NCI-H2171 (cell line): ENCODE data around the gene CERK.

Source experiments
- DNase-seq: peaks from one replicate; lab custom pipeline; 2025; lab: John Stamatoyannopoulos, UW

CERK gene

DNA sequence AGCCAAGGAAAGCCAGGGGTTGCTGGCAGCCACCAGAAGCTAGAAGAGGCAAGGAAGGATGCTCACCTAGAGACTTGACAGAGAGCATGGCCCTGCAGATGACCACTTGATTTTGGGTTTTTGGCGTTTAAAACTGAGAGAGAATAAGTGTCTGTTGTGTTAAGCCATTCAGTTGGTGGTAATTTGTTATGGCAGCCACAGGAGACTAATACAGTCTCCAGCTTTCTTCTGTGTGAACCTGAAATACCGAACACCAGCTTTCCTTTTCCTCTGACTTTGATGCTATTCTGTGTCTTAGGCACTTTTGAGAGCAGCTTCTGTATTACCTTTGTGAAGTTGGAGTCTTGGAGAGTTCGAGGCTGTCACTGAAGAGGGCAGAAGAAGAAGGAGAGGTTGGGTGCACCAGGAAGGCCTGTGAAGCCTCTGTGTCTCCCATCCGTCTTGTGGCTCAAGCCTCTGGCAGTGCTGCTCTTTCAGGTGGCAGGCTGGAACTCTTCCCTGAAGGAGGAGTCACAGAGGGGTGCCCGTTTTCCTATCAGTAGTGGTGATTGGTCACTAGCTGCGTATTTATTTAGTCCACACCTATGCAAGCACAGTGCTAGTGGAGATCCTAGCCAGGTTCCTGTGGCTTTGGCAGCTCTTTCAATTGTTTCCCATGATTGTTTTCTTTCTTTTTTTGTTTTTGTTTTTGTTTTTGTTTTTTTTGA lies 26.9 kb upstream of the CERK start:
- DNase-seq, result no peak

- no peak for DNase-seq
Observed at GRCh38 chr22:46764140-46764680, 26.2 kb upstream of the CERK start.

GRCh38 chr22:46763051-46763705 lies 25.1 kb upstream of the CERK start:
- DNase-seq, result no peak

DNA sequence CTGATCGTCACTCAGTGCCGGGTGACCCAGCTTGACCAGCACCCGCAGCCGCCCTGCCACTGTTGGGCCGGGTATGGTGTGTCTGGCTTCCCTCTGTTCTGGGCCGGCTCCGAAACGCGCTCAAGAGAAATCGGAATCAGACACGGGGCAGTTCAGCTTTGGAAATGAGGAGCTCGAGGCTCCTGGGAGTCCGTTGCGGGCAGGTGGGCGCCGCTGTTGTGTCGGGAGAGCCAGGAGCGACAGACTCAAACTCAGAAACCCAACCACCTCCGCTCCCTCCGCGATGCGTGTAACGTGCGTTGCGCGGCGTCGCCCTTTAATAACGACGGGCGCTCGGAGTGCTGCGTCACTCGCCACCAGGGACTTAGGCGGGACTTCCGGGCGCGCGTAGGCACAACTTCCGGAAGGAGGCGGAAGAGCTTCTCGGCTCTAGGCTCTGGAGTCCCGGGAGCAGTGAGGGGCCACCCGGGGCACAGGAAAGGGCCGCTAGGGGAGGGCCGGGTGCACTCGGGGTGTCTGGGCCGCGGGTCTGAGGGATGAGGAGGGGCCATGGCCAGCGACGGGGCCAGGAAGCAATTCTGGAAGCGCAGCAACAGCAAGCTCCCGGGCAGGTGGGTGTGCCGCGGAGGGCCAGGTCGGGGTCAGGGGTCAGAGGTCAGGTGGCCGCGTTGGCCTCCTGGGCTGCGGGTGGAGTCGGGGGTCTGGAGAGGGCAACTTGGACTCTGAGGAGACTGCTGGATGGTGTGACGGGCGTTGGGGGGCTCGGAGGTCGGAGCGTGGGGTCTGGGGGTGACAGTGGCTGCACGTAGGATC lies 24.4 kb upstream of the CERK start, which contains the start of gene TBC1D22A:
Gene TBC1D22A (plus strand): TSS at position 413 of the 813 bp plus-strand sequence. CDS start 137 bp downstream, at position 550.
- DNase-seq, result peak; percentile 97

DNA sequence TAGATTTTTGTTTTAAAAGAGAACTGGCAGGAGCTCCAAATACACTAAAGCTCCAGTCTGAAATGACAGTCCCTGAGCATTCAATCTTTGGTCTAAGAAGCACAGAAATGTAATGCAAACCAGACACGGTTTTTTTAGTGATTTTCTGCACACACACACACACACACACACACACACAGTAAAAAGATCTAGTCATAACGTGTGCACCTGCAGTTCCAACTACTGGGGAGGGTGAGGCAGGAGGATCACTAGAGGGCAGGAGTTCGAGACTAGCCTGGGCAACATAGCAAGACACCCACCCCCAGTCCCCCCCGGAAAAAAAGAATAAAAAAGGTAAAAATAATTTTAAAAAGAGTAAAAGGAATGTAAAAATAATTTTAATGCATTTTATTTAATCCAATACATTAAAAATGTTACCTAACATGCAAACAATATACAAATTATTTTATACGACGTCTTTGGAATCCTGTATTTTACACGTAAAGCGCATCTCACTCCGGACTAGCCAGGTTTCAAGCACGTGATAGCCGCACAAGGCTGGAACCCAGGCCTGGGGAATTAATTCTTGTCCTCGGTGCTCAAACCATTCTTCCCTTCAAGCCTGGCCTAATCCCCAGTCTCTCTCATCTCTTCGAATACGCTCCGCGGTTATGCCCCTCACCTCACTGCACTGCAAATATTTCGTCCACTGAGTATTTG lies 23.6 kb upstream of the CERK start:
- DNase-seq, result no peak

DNA sequence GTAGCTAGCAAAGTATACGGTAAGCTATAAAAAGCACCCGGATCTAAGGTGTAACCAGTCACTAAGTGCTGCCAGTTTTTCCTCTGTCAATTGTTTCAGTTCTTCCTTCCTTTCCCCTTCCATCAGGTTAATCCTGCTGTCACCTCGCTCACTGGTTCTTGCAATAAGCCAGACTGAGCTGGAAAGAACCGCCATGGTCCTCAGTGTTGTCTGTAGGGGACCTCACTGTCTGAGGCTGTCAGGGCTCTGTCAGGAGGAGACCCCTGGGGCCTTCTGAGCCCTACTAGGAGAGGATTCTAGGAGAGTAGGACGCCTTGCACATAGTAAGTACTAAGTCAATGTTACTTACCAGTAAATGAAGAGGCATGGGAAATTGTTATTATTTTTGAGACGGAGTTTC lies 23.0 kb upstream of the CERK start:
- no peak for DNase-seq

DNA sequence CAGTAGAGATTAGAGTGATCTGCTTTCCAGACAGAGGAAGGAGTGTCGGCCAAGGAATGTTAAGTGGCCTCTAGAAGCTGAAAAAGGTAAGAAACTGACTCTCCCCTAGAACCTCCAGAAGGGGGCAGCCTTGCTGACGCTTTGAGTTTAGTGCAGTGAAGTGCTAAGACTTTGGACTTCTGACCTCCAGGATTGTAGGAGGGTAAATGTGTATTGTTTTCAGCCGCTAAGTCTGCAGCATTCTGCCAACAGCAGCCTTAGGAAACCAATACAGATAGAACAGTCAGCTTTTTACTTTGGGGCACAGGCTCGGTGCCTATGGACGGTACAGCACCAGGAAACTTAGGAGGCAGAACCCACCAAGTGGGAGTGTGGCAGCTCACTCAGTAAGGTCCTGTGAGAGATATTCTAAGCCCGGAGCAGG lies 20.8 kb upstream of the CERK start:
- DNase-seq, result no peak

DNA sequence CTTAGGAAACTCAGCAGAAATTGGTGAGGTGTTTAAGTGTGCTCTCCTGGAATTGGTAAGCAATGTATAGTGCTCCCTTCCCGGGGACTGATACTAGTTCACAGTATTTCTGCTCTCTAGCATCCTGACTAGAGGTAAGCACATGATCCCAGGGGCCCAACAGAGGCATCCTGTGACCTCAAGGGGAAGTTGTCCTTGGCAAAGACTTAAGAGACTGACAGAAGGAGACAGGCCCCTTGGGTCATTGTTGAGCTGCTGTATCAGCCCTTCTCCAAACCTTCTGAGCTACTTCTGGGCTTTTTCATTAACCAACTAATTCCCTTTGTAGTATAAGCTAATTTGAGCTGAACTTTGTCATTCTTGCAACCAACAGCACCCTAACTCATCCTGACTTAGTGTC lies 20.1 kb upstream of the CERK start:
- no peak for DNase-seq

DNA sequence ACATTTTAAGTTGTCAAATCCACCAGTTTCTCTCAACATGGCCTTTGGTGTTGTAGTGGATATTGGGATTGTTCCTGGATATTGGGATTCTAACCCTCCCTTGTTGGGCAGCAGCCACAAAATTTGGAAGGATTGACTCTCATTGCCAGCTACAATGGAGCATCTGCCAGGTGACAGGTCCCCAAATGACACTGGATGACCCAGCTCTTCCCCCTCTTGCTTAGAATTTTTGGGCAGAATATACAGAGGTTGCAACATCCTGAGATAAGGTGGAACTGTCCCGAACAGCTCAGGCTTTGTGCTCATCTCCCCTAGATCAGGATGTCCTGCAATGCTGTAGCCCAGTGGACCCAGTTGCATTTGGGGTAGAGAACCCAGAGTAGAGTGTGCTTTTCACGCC lies 19.1 kb upstream of the CERK start:
- DNase-seq, result no peak

DNA sequence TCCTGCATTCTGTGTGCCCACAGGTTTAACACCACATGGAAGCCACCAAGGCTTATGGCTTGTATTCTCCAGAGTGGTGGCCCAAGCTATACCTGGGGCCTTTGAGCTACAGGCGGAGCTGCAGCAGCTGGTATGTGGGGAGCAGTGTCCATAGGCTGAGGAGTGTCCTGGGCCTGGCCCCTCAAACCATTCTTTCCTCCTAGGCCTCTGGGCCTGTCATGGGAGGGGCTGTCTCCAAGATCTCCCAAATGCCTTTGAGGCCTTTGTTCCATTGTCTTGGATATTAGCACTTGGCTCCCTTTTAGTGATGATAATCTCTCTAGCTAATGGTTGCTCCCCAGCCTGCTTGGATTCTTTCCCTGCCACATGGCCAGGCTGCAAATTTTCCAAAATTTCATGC lies 18.0 kb upstream of the CERK start:
- DNase-seq, result no peak

DNA sequence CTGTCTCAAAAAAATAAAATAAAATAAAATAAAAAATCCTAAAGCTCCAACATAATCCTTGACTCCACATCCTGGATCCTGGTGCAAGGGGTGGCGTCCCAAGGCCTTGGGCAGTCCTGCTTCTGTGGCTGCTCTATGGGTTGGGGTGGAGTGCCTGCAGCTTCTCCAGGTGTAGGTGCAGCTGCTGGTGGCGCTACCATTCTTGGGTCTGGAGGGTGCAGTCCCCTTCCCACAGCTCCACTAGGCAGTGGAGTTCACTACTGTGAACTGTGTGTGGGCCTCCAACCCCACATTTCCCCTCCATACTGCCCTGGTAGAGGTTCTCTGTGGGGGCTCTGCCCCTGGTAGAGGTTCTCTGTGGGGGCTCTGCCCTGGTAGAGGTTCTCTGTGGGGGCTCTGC lies 17.5 kb upstream of the CERK start:
- DNase-seq, result no peak

DNA sequence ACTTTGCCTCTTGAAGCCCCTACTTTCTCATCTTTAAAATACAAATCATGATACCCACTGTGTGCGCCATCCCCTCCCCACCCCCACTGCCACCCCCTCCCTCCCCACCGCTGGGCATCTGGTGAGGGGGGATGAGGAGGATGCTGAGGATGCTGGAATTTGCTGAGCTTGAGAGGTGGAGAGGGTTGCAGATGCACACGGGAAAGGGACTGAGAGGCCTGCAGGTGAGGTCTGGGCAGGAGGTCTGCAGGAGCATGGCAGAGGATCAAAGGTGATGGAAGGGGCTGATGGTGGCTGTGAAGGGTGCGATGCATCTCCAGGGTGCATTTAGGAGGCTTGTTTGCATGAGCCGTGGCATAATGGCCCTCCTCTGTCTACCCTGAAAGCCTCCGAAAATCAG lies 16.8 kb upstream of the CERK start:
- DNase-seq, result no peak

DNA sequence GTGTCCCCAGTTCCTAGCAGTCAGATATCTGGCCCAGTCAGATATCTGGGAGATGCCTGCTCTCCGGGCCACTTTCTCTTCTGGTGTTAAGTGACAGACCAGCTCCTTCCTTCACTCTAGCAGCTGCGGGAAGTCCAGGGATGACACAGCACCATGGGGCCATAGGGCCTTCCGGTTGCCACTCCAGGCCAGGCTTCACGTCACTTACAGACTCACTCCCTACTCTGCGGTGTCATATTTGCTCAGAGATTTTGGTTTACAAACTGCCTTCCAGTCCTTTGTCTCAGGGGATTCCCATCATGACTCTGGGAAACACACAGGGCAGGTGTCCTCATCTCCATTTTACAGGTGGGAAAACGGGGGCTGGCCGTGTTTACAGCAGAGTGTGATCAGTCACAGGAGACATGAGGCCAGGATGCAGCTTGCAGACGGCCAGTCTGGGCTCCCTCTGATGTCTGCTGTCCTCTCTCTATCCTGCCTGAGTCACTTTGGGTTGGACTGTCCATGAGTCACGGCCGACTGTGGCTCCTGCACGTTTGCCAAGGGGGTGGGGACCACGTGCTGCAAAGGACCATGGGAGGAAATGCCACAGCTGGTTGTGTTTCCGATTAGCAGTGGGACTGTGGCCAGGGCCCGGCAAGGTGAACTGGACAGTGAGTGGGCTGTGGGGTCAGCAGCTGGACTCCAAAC lies 16.2 kb upstream of the CERK start:
- no peak for DNase-seq

- DNase-seq, result no peak
Observed at GRCh38 chr22:46753761-46754109, 15.7 kb upstream of the CERK start.

- DNase-seq, result no peak
Observed at GRCh38 chr22:46753360-46753759, 15.3 kb upstream of the CERK start.

- no peak for DNase-seq
Observed at GRCh38 chr22:46752988-46753310, 14.9 kb upstream of the CERK start.

- DNase-seq, result no peak
Observed at GRCh38 chr22:46752286-46752987, 14.4 kb upstream of the CERK start.

GRCh38 chr22:46750863-46751443 lies 12.9 kb upstream of the CERK start:
- no peak for DNase-seq

- DNase-seq, result no peak
Observed at GRCh38 chr22:46750530-46750800, 12.4 kb upstream of the CERK start.

DNA sequence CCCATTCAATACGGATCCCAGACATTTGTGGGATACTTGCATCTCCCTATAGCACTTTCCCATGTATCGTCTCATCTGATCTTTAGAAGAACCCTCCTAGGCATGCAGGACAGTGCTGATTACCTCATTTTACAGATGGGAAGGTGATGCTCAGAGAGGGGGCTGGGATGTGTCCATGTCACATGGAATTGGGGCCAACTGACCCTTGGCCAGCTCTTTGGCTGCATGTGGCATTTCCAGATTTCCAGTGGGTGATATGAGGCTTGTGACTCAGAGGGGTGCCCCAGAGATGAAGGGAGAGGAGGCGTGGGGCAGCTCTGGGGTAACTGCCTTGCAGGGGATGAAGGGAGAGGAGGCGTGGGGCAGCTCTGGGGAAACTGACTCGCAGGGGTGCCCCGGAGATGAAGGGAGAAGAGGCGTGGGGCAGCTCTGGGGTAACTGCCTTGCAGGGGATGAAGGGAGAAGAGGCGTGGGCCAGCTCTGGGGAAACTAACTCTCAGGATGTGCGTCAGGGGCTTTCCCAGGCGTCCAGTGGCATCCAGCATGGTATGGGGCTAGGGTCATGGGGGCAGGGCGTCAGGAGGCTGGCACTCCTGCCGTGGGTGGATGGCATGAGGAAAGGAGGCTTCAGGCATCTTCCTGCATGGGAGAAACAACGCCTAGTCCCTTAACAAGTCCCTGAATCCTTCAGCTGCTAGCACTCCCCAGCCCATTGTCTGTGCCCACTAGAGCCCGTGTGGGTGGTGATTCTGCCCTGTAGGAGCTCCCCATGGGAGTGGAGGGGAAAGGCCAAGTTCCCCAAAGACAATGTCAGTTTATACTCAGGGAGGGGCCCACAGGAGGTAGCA lies 11.9 kb upstream of the CERK start:
- no peak for DNase-seq
